SJCRH30 (cell line): Measurements from ENCODE around the gene VWA7. TPM values are rescaled to one million over a fixed set of nuclear protein-coding genes. Genes with fewer than 3 reads are reported as not detected.
A peak's percentile ranks its signal among the peaks of the same experiment; 100 is the strongest.

ENCODE experiments used
- DNase-seq, 2 experiments: peaks; one replicate each; pipeline ENCODE4 v3.0.0-alpha.2; 2015 to 2020
- H3K27ac ChIP-seq: fragments of 250-450 bp; sonication (Bioruptor Pico); 2 replicates; pipeline ENCODE4 v1.5.1; 2020; ENCODE audit warnings: mild to moderate bottlenecking, moderate library complexity
- H3K27me3 ChIP-seq: fragments of 250-450 bp; sonication (Bioruptor Pico); 2 replicates; pipeline ENCODE4 v1.5.1; 2020; ENCODE audit warnings: mild to moderate bottlenecking, moderate library complexity
- H3K36me3 ChIP-seq: fragments of 250-450 bp; sonication (Bioruptor Pico); 2 replicates; pipeline ENCODE4 v1.5.1; 2020; ENCODE audit warnings: mild to moderate bottlenecking, moderate library complexity
- H3K4me1 ChIP-seq: fragments of 250-450 bp; sonication (Bioruptor Pico); 2 replicates; pipeline ENCODE4 v1.5.1; 2020; ENCODE audit warnings: mild to moderate bottlenecking, moderate library complexity
- H3K4me3 ChIP-seq: fragments of 250-450 bp; sonication (Bioruptor Pico); 2 replicates; pipeline ENCODE4 v1.5.1; 2020; ENCODE audit warnings: mild to moderate bottlenecking, moderate library complexity
- H3K9me3 ChIP-seq: fragments of 250-450 bp; sonication (Bioruptor Pico); replicated peaks from 2 replicates; pipeline ENCODE4 v1.5.1; 2020; ENCODE audit warnings: mild to moderate bottlenecking, moderate library complexity
- total RNA-seq: library from RNA; depleted of rRNA; stranded (reverse); fragments of >200 nt; shearing (Covaris generic); gene quantifications from 2 replicates; pipeline ENCODE4 v1.2.3, GENCODE V29; 2014; rRNA removed

The VWA7 gene
- total RNA-seq, 1 experiment from 2014 or later = 0.34 TPM

- H3K36me3 ChIP-seq = peaks cover 2% of the 10 kb centered on the region; the same call in 1 of the 2 replicates
- no peak for DNase-seq
- H3K9me3 ChIP-seq = no peaks in the 10 kb centered on the region
- H3K27me3 ChIP-seq = no peaks in the 10 kb centered on the region
- 0 out of 2 replicates have a peak, but pooled peaks cover 4% of the 10 kb centered on the region for H3K4me1 ChIP-seq
- H3K4me3 ChIP-seq = no peak overlapping the region
- H3K27ac ChIP-seq = no peak overlapping the region
Observed at GRCh38 chr6:31725502-31726350, 51.4 kb downstream of the VWA7 start.

GRCh38 chr6:31723980-31724691 lies 53.0 kb downstream of the VWA7 start:
- H3K9me3 ChIP-seq = no peaks in the 10 kb centered on the region
- no peak for DNase-seq
- H3K4me3 ChIP-seq = no peak overlapping the region
- 0 out of 2 replicates have a peak, but pooled peaks cover 4% of the 10 kb centered on the region for H3K4me1 ChIP-seq
- H3K36me3 ChIP-seq = no peaks in the 10 kb centered on the region
- no peak overlapping the region for H3K27ac ChIP-seq
- no peaks in the 10 kb centered on the region for H3K27me3 ChIP-seq

GRCh38 chr6:31723245-31723979 lies 53.7 kb downstream of the VWA7 start, which contains the start of gene MPIG6B:
MPIG6B (plus strand) TSS chr6:31723373; CDS start chr6:31723384, 11 bp downstream.
- Histone ChIP-seq H3K27ac (no peak within 1 kb of the TSS), H3K9me3 (no peaks in the 10 kb centered on the region), H3K4me1 (no peaks in the 10 kb centered on the region), H3K27me3 (no peaks in the 10 kb centered on the region), H3K36me3 (no peaks in the 10 kb centered on the region), H3K4me3 (no peak within 1 kb of the TSS)
- DNase-seq = peak; percentile 71 to 73

GRCh38 chr6:31722173-31722572 lies 55.0 kb downstream of the VWA7 start:
- H3K9me3 ChIP-seq = no peaks in the 10 kb centered on the region
- no peak overlapping the region for H3K27ac ChIP-seq
- no peaks in the 10 kb centered on the region for H3K4me1 ChIP-seq

GRCh38 chr6:31721351-31722020 lies 55.6 kb downstream of the VWA7 start, which contains the start of gene LY6G6C:
LY6G6C (minus strand) TSS chr6:31721746; CDS start chr6:31721679, 67 bp downstream.
- Histone ChIP-seq H3K9me3 (no peaks in the 10 kb centered on the region), H3K4me1 (no peaks in the 10 kb centered on the region), H3K36me3 (no peaks in the 10 kb centered on the region), H3K27me3 (no peaks in the 10 kb centered on the region), H3K4me3 (no peak within 1 kb of the TSS), H3K27ac (no peak within 1 kb of the TSS)
- DNase-seq = no peak

More at GRCh38 chr6:31722173-31722572, 55.0 kb downstream of the VWA7 start:
- Histone ChIP-seq H3K4me3 (no peak overlapping the region), H3K27me3 (no peaks in the 10 kb centered on the region), H3K36me3 (no peaks in the 10 kb centered on the region)
- DNase-seq = no peak

- H3K4me3 ChIP-seq = no peak overlapping the region
- no peak for DNase-seq
- peaks cover 3% of the 10 kb centered on the region for H3K27me3 ChIP-seq
- no peaks in the 10 kb centered on the region for H3K9me3 ChIP-seq
- H3K27ac ChIP-seq = no peak overlapping the region
- H3K36me3 ChIP-seq = no peaks in the 10 kb centered on the region
- H3K4me1 ChIP-seq = no peaks in the 10 kb centered on the region
Observed at GRCh38 chr6:31720196-31720770, 56.8 kb downstream of the VWA7 start.

GRCh38 chr6:31719001-31719400 lies 58.1 kb downstream of the VWA7 start:
- no peak for DNase-seq
- Histone ChIP-seq H3K4me1 (no peaks in the 10 kb centered on the region), H3K27ac (no peak overlapping the region), H3K4me3 (no peak overlapping the region), H3K27me3 (peaks cover 6% of the 10 kb centered on the region), H3K36me3 (no peaks in the 10 kb centered on the region), H3K9me3 (no peaks in the 10 kb centered on the region)

GRCh38 chr6:31718265-31718664 lies 58.9 kb downstream of the VWA7 start:
- Histone ChIP-seq H3K4me3 (no peak overlapping the region), H3K27me3 (peaks cover 6% of the 10 kb centered on the region), H3K9me3 (no peaks in the 10 kb centered on the region), H3K4me1 (no peaks in the 10 kb centered on the region), H3K36me3 (no peaks in the 10 kb centered on the region), H3K27ac (no peak overlapping the region)
- DNase-seq = no peak

- Histone ChIP-seq H3K9me3 (no peaks in the 10 kb centered on the region), H3K4me1 (no peaks in the 10 kb centered on the region), H3K4me3 (no peak overlapping the region), H3K36me3 (no peaks in the 10 kb centered on the region), H3K27ac (no peak overlapping the region), H3K27me3 (peaks cover 8% of the 10 kb centered on the region)
- DNase-seq = no peak
Observed at GRCh38 chr6:31717499-31718222, 59.5 kb downstream of the VWA7 start.

Other genes with a start within 250 kb of the VWA7 start
- gene MCCD1, start 248.4 kb downstream of the VWA7 start, total RNA-seq = not detected in 2 replicates
- gene DDX39B, start 235.3 kb downstream of the VWA7 start, total RNA-seq = 673 and 762 TPM in 2 replicates
- 0.91 and 1.4 TPM in 2 replicates for gene ATP6V1G2, start 230.7 kb downstream of the VWA7 start, total RNA-seq
- 8.5 and 10.6 TPM in 2 replicates for gene NFKBIL1, start 229.7 kb downstream of the VWA7 start, total RNA-seq
- gene LTA, start 205.0 kb downstream of the VWA7 start, total RNA-seq = not detected in 2 replicates
- gene TNF, start 201.8 kb downstream of the VWA7 start, total RNA-seq = not detected in 2 replicates
- gene LTB, start 194.9 kb downstream of the VWA7 start, total RNA-seq = not detected in 2 replicates
- gene LST1, start 191.1 kb downstream of the VWA7 start, total RNA-seq = not detected in 2 replicates
- gene NCR3, start 184.3 kb downstream of the VWA7 start, total RNA-seq = not detected in 2 replicates
- not detected in 2 replicates for gene AIF1, start 162.1 kb downstream of the VWA7 start, total RNA-seq
- 98.7 and 109 TPM in 2 replicates for gene PRRC2A, start 156.6 kb downstream of the VWA7 start, total RNA-seq
- gene BAG6, start 124.7 kb downstream of the VWA7 start, total RNA-seq = 165 and 188 TPM in 2 replicates
- 1.8 and 2.0 TPM in 2 replicates for gene APOM, start 121.4 kb downstream of the VWA7 start, total RNA-seq
- 17.6 and 19.0 TPM in 2 replicates for gene C6orf47, start 116.5 kb downstream of the VWA7 start, total RNA-seq
- gene GPANK1, start 112.3 kb downstream of the VWA7 start, total RNA-seq = 19.5 and 23.6 TPM in 2 replicates
- gene CSNK2B, start 111.2 kb downstream of the VWA7 start, total RNA-seq = 197 and 208 TPM in 2 replicates
- 3.2 and 7.0 TPM in 2 replicates for gene LY6G5B, start 107.4 kb downstream of the VWA7 start, total RNA-seq
- gene LY6G5C, start 96.3 kb downstream of the VWA7 start, total RNA-seq = 0.25 and 1.6 TPM in 2 replicates
- 18.8 and 22.4 TPM in 2 replicates for gene ABHD16A, start 74.0 kb downstream of the VWA7 start, total RNA-seq
- gene LY6G6F, start 70.5 kb downstream of the VWA7 start, total RNA-seq = not detected in 2 replicates
- not detected in 2 replicates for gene LY6G6D, start 62.0 kb downstream of the VWA7 start, total RNA-seq
- not detected in 2 replicates for gene LY6G6C, start 55.6 kb downstream of the VWA7 start, total RNA-seq
- gene MPIG6B, start 54.0 kb downstream of the VWA7 start, total RNA-seq = 0.47 TPM in 1 of 2 replicates, not detected in the other
- 39.1 and 42.7 TPM in 2 replicates for gene DDAH2, start 48.0 kb downstream of the VWA7 start, total RNA-seq
- 210 and 234 TPM in 2 replicates for gene CLIC1, start 40.8 kb downstream of the VWA7 start, total RNA-seq
- 12.9 and 13.4 TPM in 2 replicates for gene MSH5, start 37.3 kb downstream of the VWA7 start, total RNA-seq
- 0.89 and 1.4 TPM in 2 replicates for gene SAPCD1, start 14.7 kb downstream of the VWA7 start, total RNA-seq
- 42.5 and 45.8 TPM in 2 replicates for gene VARS1, start 18.4 kb upstream of the VWA7 start, total RNA-seq
- 90.1 and 106 TPM in 2 replicates for gene LSM2, start 29.6 kb upstream of the VWA7 start, total RNA-seq
- 0.10 and 0.14 TPM in 2 replicates for gene HSPA1L, start 38.0 kb upstream of the VWA7 start, total RNA-seq
- 0.56 TPM in 1 of 2 replicates, not detected in the other for gene HSPA1A, start 38.2 kb upstream of the VWA7 start, total RNA-seq
- gene HSPA1B, start 50.4 kb upstream of the VWA7 start, total RNA-seq = 106 and 118 TPM in 2 replicates
- 21.2 and 23.3 TPM in 2 replicates for gene NEU1, start 85.5 kb upstream of the VWA7 start, total RNA-seq
- 0.12 TPM in 1 of 2 replicates, not detected in the other for gene SLC44A4, start 101.7 kb upstream of the VWA7 start, total RNA-seq
- 42.1 and 48.4 TPM in 2 replicates for gene EHMT2, start 120.4 kb upstream of the VWA7 start, total RNA-seq
- gene ZBTB12, start 124.8 kb upstream of the VWA7 start, total RNA-seq = 4.8 and 5.4 TPM in 2 replicates
- gene C2, start 150.4 kb upstream of the VWA7 start, total RNA-seq = 1.2 and 1.5 TPM in 2 replicates
- not detected in 2 replicates for gene CFB, start 168.8 kb upstream of the VWA7 start, total RNA-seq
- 66.3 and 70.1 TPM in 2 replicates for gene NELFE, start 181.6 kb upstream of the VWA7 start, total RNA-seq
- gene SKIC2, start 181.8 kb upstream of the VWA7 start, total RNA-seq = 27.3 and 37.4 TPM in 2 replicates
- 13.8 and 17.8 TPM in 2 replicates for gene DXO, start 194.8 kb upstream of the VWA7 start, total RNA-seq
- 0.81 and 2.5 TPM in 2 replicates for gene C4A, start 204.7 kb upstream of the VWA7 start, total RNA-seq
- gene C4B, start 237.5 kb upstream of the VWA7 start, total RNA-seq = 1.2 and 1.8 TPM in 2 replicates